Measurements from ENCODE around the gene STX11. TPM values are rescaled to one million over a fixed set of nuclear protein-coding genes. Genes with fewer than 3 reads are reported as not detected.

Gene STX11
- total RNA-seq, 1 experiment from 2014 or later, result 0.17 TPM

- no peak for ATAC-seq
- Mint-ChIP-seq H3K36me3 (no peaks in the 10 kb centered on the region; the same call in 1 of the 2 replicates), H3K27me3 (ENCODE audit: low read depth) (no peaks in the 10 kb centered on the region; the same call in 1 of the 2 replicates), H3K9me3 (peaks cover 11% of the 10 kb centered on the region), H3K27ac (no peak overlapping the region), H3K4me3 (no peak overlapping the region), H3K4me1 (no peaks in the 10 kb centered on the region)
- no peak for DNase-seq (ENCODE audit: low spot score)
- POLR2A ChIA-PET, result interaction anchor here (0.6 to 1.2 kb wide), 2 partner anchors 9 to 38 kb away, joined by 3 read pairs; no protein-coding TSS in a partner anchor
- TF ChIP-seq SOX15 (CRISPR knock-in tag; IDR thresholded peaks at IDR 0.05), result no peak
- no peak for TF ChIP-seq FOXK1 (CRISPR knock-in tag; IDR thresholded peaks at IDR 0.05)
- TF ChIP-seq, protein P1, sequence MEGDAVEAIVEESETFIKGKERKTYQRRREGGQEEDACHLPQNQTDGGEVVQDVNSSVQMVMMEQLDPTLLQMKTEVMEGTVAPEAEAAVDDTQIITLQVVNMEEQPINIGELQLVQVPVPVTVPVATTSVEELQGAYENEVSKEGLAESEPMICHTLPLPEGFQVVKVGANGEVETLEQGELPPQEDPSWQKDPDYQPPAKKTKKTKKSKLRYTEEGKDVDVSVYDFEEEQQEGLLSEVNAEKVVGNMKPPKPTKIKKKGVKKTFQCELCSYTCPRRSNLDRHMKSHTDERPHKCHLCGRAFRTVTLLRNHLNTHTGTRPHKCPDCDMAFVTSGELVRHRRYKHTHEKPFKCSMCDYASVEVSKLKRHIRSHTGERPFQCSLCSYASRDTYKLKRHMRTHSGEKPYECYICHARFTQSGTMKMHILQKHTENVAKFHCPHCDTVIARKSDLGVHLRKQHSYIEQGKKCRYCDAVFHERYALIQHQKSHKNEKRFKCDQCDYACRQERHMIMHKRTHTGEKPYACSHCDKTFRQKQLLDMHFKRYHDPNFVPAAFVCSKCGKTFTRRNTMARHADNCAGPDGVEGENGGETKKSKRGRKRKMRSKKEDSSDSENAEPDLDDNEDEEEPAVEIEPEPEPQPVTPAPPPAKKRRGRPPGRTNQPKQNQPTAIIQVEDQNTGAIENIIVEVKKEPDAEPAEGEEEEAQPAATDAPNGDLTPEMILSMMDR (IDR thresholded peaks at IDR 0.05), result no peak
- TF ChIP-seq MYBL2 (CRISPR knock-in tag; IDR thresholded peaks at IDR 0.05), result no peak
- no peak for TF ChIP-seq TEAD4 (CRISPR knock-in tag; IDR thresholded peaks at IDR 0.05)
- no peak for TF ChIP-seq ZBTB21 (CRISPR knock-in tag; IDR thresholded peaks at IDR 0.05; ENCODE audit: borderline replicate concordance)
- TF ChIP-seq ZNF396 (CRISPR knock-in tag; IDR thresholded peaks at IDR 0.05; ENCODE audit: borderline replicate concordance), result no peak
- no peak for TF ChIP-seq ZNF671 (CRISPR knock-in tag; IDR thresholded peaks at IDR 0.05)
- no peak for TF ChIP-seq IRF2 (CRISPR knock-in tag; IDR thresholded peaks at IDR 0.05; ENCODE audit: borderline replicate concordance, low read depth)
- no peak for TF ChIP-seq SP1 (CRISPR knock-in tag; conservative IDR thresholded peaks at IDR 0.05)
- no peak for TF ChIP-seq PRRX2 (CRISPR knock-in tag; IDR thresholded peaks at IDR 0.05)
- TF ChIP-seq FOXJ3 (CRISPR knock-in tag; IDR thresholded peaks at IDR 0.05; ENCODE audit: borderline replicate concordance), result no peak
- TF ChIP-seq ZNF138 (CRISPR knock-in tag; conservative IDR thresholded peaks at IDR 0.05), result no peak
- TF ChIP-seq SMAD3 (CRISPR knock-in tag; IDR thresholded peaks at IDR 0.05; ENCODE audit: borderline replicate concordance), result no peak
- TF ChIP-seq, protein P2, sequence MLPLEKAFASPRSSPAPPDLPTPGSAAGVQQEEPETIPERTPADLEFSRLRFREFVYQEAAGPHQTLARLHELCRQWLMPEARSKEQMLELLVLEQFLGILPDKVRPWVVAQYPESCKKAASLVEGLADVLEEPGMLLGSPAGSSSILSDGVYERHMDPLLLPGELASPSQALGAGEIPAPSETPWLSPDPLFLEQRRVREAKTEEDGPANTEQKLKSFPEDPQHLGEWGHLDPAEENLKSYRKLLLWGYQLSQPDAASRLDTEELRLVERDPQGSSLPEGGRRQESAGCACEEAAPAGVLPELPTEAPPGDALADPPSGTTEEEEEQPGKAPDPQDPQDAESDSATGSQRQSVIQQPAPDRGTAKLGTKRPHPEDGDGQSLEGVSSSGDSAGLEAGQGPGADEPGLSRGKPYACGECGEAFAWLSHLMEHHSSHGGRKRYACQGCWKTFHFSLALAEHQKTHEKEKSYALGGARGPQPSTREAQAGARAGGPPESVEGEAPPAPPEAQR (CRISPR knock-in tag; IDR thresholded peaks at IDR 0.05), result no peak
- TF ChIP-seq ELF4 (CRISPR knock-in tag; IDR thresholded peaks at IDR 0.05; ENCODE audit: low read depth), result no peak
- TF ChIP-seq, protein P3, sequence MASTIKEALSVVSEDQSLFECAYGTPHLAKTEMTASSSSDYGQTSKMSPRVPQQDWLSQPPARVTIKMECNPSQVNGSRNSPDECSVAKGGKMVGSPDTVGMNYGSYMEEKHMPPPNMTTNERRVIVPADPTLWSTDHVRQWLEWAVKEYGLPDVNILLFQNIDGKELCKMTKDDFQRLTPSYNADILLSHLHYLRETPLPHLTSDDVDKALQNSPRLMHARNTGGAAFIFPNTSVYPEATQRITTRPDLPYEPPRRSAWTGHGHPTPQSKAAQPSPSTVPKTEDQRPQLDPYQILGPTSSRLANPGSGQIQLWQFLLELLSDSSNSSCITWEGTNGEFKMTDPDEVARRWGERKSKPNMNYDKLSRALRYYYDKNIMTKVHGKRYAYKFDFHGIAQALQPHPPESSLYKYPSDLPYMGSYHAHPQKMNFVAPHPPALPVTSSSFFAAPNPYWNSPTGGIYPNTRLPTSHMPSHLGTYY (CRISPR knock-in tag; IDR thresholded peaks at IDR 0.05), result no peak
- CTCF ChIA-PET, result no interaction called here
Measured at GRCh38 chr6:144174006-144174405, 23.7 kb downstream of the STX11 start.

GRCh38 chr6:144176043-144176442, 25.7 kb downstream of the STX11 start:
- DNase-seq (ENCODE audit: low spot score) (no peak), ATAC-seq (peak; percentile 41)
- Mint-ChIP-seq H3K36me3 (no peaks in the 10 kb centered on the region; the same call in 1 of the 2 replicates), H3K9me3 (peaks cover 11% of the 10 kb centered on the region), H3K27me3 (ENCODE audit: low read depth) (no peaks in the 10 kb centered on the region; the same call in 1 of the 2 replicates), H3K27ac (no peak overlapping the region), H3K4me3 (no peak overlapping the region), H3K4me1 (no peaks in the 10 kb centered on the region)
- POLR2A ChIA-PET, result no interaction called here
- CTCF ChIA-PET, result no interaction called here
- TF ChIP-seq STAT6 (CRISPR knock-in tag; conservative IDR thresholded peaks at IDR 0.05; ENCODE audit: low read depth), result no peak
- TF ChIP-seq, protein P4, sequence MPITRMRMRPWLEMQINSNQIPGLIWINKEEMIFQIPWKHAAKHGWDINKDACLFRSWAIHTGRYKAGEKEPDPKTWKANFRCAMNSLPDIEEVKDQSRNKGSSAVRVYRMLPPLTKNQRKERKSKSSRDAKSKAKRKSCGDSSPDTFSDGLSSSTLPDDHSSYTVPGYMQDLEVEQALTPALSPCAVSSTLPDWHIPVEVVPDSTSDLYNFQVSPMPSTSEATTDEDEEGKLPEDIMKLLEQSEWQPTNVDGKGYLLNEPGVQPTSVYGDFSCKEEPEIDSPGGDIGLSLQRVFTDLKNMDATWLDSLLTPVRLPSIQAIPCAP (CRISPR knock-in tag; IDR thresholded peaks at IDR 0.05), result no peak
- TF ChIP-seq, protein P1 (IDR thresholded peaks at IDR 0.05), result no peak
- no peak for TF ChIP-seq SP1 (CRISPR knock-in tag; conservative IDR thresholded peaks at IDR 0.05)
- TF ChIP-seq HMGA2 (CRISPR knock-in tag; IDR thresholded peaks at IDR 0.05), result no peak
- TF ChIP-seq SMAD3 (CRISPR knock-in tag; IDR thresholded peaks at IDR 0.05; ENCODE audit: borderline replicate concordance), result no peak
- no peak for TF ChIP-seq NFE2L1 (CRISPR knock-in tag; IDR thresholded peaks at IDR 0.05)
- TF ChIP-seq, protein P3 (CRISPR knock-in tag; IDR thresholded peaks at IDR 0.05), result no peak
- TF ChIP-seq, protein P5, sequence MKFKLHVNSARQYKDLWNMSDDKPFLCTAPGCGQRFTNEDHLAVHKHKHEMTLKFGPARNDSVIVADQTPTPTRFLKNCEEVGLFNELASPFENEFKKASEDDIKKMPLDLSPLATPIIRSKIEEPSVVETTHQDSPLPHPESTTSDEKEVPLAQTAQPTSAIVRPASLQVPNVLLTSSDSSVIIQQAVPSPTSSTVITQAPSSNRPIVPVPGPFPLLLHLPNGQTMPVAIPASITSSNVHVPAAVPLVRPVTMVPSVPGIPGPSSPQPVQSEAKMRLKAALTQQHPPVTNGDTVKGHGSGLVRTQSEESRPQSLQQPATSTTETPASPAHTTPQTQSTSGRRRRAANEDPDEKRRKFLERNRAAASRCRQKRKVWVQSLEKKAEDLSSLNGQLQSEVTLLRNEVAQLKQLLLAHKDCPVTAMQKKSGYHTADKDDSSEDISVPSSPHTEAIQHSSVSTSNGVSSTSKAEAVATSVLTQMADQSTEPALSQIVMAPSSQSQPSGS (CRISPR knock-in tag; IDR thresholded peaks at IDR 0.05; ENCODE audit: borderline replicate concordance, low read depth), result no peak
- TF ChIP-seq PRRX2 (CRISPR knock-in tag; IDR thresholded peaks at IDR 0.05), result no peak
- TF ChIP-seq ZNF671 (CRISPR knock-in tag; IDR thresholded peaks at IDR 0.05), result no peak
